ENCODE data around the gene EPB41. TPM values are rescaled to one million over a fixed set of nuclear protein-coding genes. Genes with fewer than 3 reads are reported as not detected.
"Not testable (repeated sequence)": the region's sequence is repeated elsewhere in the genome, so short reads cannot be mapped to it uniquely, and the experiment has no call there.

EPB41 gene
- total and polyA plus RNA-seq, 12 donors = 6.6 to 49.5 (median 30.3) TPM

GRCh38 chr1:28956038-28956464 is 41.7 kb downstream of the EPB41 start:
- H3K9me3 ChIP-seq (replicated peaks in 1 of 3) = no peaks in the 10 kb centered on the region
- TF ChIP-seq POLR2A (IDR thresholded peaks at IDR 0.05) = no peak
- TF ChIP-seq, protein P1, sequence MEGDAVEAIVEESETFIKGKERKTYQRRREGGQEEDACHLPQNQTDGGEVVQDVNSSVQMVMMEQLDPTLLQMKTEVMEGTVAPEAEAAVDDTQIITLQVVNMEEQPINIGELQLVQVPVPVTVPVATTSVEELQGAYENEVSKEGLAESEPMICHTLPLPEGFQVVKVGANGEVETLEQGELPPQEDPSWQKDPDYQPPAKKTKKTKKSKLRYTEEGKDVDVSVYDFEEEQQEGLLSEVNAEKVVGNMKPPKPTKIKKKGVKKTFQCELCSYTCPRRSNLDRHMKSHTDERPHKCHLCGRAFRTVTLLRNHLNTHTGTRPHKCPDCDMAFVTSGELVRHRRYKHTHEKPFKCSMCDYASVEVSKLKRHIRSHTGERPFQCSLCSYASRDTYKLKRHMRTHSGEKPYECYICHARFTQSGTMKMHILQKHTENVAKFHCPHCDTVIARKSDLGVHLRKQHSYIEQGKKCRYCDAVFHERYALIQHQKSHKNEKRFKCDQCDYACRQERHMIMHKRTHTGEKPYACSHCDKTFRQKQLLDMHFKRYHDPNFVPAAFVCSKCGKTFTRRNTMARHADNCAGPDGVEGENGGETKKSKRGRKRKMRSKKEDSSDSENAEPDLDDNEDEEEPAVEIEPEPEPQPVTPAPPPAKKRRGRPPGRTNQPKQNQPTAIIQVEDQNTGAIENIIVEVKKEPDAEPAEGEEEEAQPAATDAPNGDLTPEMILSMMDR (IDR thresholded peaks at IDR 0.05) = no peak
- no peak overlapping the region for H3K4me3 ChIP-seq
- no peaks in the 10 kb centered on the region for H3K27me3 ChIP-seq
- H3K27ac ChIP-seq = no peak overlapping the region
- DNase-seq = peak in 1 of 7 donors; percentile 11
- 75 to 86% (median 82%) methylated on average over 2 of the region's 2 CpGs for WGBS, 4 donors
- intact Hi-C loops (cut with DNase I) = no loop called here
- peaks cover 0 to 11% of the 10 kb centered on the region in 2 donors for H3K4me1 ChIP-seq (replicated peaks in 1 of 2)
- H3K36me3 ChIP-seq (replicated peaks in 1 of 2) = no peaks in the 10 kb centered on the region

GRCh38 chr1:28962114-28962831 is 47.9 kb downstream of the EPB41 start:
- H3K36me3 ChIP-seq (replicated peaks in 1 of 2); H3K9me3 ChIP-seq (replicated peaks in 1 of 3); H3K4me1 ChIP-seq (replicated peaks in 1 of 2); DNase-seq; H3K27ac ChIP-seq; H3K27me3 ChIP-seq; H3K4me3 ChIP-seq; intact Hi-C loops (cut with DNase I): not testable (repeated sequence)
- 88 to 91% (median 89%) methylated on average over 13 of the region's 13 CpGs for WGBS, 4 donors

- H3K27ac ChIP-seq = no peak overlapping the region
- H3K9me3 ChIP-seq (replicated peaks in 1 of 3) = no peaks in the 10 kb centered on the region
- TF ChIP-seq, protein P1 (IDR thresholded peaks at IDR 0.05) = no peak
- TF ChIP-seq POLR2A (IDR thresholded peaks at IDR 0.05) = no peak
- H3K4me1 ChIP-seq (replicated peaks in 1 of 2) = no peaks in the 10 kb centered on the region
- H3K36me3 ChIP-seq (replicated peaks in 1 of 2) = no peaks in the 10 kb centered on the region
- no peak for DNase-seq
- H3K4me3 ChIP-seq = no peak overlapping the region
- H3K27me3 ChIP-seq = no peaks in the 10 kb centered on the region
- 89 to 94% (median 93%) methylated on average over 1 of the region's 1 CpG for WGBS, 4 donors
- intact Hi-C loops (cut with DNase I) = no loop called here
Observed at GRCh38 chr1:28965271-28965870, 51.0 kb downstream of the EPB41 start.

- TF ChIP-seq POLR2A (IDR thresholded peaks at IDR 0.05) = no peak
- TF ChIP-seq, protein P1 (IDR thresholded peaks at IDR 0.05) = no peak
- no peaks in the 10 kb centered on the region for H3K9me3 ChIP-seq (replicated peaks in 1 of 3)
- 73 to 89% (median 87%) methylated on average over 2 of the region's 2 CpGs for WGBS, 4 donors
- DNase-seq = no peak
- no peaks in the 10 kb centered on the region for H3K36me3 ChIP-seq (replicated peaks in 1 of 2)
- no peak overlapping the region for H3K27ac ChIP-seq
- no peaks in the 10 kb centered on the region for H3K4me1 ChIP-seq (replicated peaks in 1 of 2)
- H3K27me3 ChIP-seq = no peaks in the 10 kb centered on the region
- no peak overlapping the region for H3K4me3 ChIP-seq
- intact Hi-C loops (cut with DNase I) = no loop called here
Observed at GRCh38 chr1:28966617-28967016, 52.2 kb downstream of the EPB41 start.
